HG02943 (cell line): ENCODE measurements around the gene CORO7.

ENCODE experiments used
- ATAC-seq: cut with Tn5 transposase; IDR thresholded peaks from one replicate; pipeline ENCODE4 v1.9.1; 2021; ENCODE audit warnings: mild to moderate bottlenecking, low read depth, moderate library complexity; ENCODE audit not compliant: unreplicated experiment

The CORO7 gene

DNA sequence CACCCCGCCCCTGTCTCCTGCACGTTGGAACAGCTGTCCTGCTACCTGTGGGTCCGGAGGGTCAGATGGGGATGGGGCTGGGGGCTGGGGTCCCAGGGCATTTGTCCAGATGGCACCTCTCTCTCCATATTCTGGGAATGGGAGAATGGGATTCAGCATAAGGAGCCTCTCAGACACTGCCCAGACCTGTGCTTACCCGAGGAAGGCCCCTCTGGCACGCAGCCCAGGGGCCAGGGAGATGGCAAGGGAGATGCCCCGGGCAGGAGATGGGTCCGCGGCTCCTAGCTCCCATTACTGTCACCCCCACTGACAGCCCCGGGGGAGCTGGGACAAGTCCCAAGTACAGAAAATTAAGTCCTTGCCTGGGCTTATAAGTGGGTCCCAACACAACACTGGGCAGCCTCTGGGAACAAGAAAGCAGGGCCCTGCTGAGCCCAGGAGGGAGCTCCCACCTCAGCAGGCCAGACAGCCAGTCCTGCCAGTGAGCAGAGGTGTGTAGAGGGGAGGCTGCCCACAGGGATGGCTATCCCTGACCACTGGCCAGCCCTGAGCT lies 43.0 kb downstream of the CORO7 start:
- ATAC-seq: no peak

DNA sequence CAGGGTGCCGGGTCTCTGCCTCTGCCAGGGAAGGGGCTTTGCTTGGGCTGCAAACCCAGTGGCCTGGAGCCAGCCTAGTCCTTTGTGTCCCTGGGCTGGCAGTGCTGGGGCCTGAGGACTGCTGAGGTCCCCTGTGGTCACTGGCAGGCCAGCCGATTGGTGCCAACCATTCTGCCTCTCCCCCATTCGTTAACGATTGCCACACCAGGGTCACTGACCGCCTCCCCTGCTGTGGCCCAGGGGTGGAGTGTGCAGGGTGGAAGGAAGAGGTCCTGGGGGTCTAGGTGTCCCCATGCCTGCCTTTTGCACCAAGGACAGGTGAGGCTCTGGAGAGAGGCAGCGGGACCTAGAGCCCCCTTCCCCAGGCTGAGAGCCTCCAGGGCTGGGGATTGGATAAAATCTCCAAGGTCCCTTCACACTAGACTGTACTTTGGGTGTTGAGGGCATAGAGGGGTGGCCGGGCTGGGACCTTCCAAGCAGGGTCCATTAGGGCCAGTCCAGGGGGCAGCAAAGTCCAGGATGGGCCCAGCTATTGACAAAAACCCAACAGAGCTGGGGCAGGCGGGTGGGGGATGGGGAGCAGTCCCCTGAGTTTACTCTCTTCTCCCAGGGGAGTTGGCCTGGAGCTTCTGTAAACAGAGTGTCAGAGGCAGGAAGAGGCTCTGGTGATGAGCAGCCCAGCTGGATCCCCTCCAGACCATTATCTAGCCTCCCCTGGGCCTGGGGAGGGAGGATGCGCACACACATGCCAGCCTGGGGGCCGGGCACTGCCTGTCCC lies 43.6 kb downstream of the CORO7 start:
- no peak for ATAC-seq

DNA sequence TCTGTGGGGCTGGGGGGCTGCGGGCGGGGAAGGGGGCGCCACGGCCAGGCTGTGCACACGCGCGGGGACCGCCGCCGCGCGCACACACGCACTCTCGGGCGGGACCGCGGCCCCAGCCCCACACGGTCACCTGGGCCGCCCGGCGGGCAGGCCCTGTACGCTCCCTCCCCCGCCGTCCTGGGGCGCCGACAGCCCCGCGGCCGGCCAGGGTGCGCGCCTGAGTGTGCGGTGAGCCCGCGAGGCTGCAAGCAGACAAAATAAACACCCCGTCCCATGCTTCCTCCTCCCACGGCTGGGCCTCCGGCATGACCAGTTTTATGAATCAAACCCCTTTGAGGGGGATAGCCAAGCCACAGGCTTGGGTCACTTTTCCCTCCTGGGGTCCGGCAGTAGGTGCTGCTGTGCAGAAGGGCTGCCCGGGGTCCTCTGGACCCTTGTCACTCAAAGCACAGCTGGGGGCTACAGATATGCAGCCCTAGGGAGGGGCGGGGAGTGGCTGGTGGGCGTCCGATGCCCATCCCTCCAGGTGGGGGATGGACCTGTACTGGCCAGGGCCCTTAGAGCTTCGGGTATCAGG lies 44.3 kb downstream of the CORO7 start:
- no peak for ATAC-seq

DNA sequence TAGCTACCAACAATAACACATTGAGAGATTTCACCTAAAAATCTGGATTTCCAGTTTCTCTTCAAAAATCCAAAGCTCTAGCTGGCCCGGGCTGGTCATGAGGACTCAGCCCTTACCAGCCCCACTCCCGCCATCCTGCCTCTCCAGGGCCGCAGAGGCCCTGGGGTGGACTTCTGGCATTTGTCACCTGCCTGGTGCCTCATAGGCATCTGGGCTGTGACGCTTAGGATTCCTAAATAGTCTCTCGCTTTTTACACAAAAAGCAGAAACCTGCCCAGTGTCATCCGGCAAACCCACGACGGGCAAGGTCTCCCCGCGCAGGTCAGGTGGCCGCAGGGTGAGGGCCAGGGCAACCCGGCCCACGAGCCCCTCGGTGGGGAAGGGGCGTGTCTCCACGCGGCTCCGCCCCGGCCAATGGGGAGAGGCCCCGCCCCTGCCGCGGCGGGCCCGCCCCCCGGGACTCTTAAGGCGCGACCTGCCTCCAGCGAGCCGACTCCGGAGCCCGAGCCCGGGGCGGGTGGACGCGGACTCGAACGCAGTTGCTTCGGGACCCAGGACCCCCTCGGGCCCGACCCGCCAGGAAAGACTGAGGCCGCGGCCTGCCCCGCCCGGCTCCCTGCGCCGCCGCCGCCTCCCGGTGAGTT lies 44.9 kb downstream of the CORO7 start, which contains the start of gene VASN:
Gene VASN (plus strand): TSS at position 492 of the 644 bp plus-strand sequence. CDS start 9,030 bp downstream, outside the sequence.
- ATAC-seq: no peak

DNA sequence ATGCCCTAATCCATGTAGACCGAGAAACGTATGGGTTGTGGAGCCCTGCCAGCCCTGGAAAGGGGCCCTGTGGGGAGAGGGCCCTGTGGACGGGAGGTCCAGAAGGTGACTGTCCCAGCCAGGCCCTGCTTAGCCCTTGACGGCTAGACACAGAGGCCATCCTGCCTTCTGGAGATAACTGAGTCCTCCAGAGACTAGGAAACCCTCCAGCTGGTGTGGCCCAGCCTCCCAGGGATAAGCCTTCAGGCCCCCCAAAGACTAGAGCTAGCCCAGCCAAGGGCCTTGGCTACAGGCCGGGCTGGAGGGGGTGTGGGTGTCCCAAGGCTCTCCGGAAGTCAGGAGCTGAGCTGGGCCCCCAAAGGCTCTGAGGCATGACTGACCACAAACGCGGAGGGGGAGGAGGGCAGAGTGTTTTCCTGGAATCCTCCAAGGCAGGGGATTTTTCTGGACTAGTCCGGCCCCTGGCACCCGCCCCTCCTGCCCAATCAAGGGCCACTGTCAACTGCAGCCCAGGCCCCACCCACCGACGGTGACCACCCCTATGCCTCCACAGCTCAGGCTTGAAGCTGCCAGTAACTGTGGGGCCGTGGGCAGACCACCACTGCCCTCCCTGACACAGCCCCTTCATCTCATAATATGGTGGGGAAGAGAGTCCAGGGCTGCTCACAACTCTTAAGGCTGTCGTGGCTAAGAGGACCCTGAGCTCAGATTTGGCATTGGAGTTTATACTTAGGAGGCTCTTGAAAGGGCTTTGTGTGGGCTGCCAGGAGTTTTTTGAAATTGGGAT lies 45.6 kb downstream of the CORO7 start:
- ATAC-seq: no peak

GRCh38 chr16:4370151-4370550 lies 46.2 kb downstream of the CORO7 start:
- no peak for ATAC-seq

DNA sequence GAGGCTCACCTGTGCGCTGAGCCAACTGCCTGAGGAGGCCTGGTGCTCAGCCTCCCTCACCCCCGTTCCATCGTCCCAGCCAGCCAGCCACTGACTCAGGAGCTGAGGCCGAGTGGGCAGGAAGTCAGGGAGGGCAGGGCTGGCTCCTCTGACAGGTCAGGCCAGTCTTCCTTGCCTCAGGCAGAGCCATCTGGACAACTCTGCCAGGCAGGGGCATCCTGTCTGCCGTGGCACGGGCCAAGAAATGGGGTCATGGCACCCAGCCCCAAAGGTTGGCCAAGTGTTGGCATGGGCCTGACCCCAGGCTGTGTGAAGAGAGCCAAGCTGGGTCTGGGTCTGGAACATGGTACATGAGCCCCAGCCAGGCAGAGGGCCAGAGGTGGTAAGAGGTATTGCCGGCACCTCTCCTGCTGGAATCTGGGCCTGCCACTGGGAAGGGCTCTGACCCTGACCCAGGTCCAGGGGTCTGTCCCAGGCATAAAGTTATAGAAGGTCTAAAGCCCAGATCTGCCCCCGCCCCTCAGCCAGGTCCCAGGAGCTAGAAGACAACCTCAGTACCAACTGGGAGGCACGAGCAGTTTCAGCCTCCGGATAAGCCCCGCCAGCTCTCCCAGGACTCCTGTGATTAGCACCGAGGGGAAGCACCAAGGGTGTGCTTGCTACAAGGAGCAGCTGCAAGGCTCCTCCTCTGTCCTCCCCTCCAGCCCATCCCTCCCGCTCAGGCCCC lies 47.2 kb downstream of the CORO7 start:
- ATAC-seq: no peak

- no peak for ATAC-seq
Observed at GRCh38 chr16:4367393-4367856, 49.0 kb downstream of the CORO7 start.

GRCh38 chr16:4366016-4366415 lies 50.4 kb downstream of the CORO7 start:
- no peak for ATAC-seq

DNA sequence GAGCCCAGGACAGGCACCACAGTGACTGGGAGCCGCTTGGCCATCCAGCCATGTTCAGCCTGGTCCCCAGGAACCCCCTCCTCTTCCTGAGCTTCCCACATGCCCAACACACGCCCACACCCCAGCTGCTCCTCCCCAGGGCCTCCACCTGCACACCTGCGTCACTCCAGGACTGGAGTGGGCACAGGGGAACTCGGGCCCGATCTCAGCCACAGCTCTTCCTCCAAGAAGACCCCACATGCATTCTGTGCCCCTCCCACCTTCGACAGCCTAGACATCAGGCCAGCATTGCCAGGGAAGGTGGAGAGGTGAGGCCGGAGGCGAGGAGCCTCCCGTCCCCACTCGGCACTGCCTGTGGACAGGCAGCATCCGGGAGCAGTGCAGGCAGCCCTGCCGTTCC lies 50.8 kb downstream of the CORO7 start:
- no peak for ATAC-seq

DNA sequence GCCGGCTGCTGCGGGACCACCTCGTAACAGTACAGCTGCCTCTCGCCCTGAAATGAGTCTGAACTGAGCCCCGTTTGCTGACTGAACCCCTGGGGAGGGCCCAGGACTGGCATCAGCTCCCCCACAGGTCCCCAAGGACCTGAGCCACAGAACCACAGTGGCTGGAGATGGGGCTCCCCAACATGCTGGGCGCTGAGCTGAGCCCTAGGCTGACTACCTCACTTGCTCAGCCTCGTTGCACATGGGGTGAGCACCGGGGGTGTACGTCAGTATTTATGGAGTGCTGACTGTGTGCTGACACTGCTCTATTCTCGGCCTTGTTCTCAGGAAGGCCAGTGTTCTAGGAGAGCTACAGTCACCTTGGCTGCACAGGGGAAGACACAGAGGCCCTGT lies 51.4 kb downstream of the CORO7 start:
- no peak for ATAC-seq

DNA sequence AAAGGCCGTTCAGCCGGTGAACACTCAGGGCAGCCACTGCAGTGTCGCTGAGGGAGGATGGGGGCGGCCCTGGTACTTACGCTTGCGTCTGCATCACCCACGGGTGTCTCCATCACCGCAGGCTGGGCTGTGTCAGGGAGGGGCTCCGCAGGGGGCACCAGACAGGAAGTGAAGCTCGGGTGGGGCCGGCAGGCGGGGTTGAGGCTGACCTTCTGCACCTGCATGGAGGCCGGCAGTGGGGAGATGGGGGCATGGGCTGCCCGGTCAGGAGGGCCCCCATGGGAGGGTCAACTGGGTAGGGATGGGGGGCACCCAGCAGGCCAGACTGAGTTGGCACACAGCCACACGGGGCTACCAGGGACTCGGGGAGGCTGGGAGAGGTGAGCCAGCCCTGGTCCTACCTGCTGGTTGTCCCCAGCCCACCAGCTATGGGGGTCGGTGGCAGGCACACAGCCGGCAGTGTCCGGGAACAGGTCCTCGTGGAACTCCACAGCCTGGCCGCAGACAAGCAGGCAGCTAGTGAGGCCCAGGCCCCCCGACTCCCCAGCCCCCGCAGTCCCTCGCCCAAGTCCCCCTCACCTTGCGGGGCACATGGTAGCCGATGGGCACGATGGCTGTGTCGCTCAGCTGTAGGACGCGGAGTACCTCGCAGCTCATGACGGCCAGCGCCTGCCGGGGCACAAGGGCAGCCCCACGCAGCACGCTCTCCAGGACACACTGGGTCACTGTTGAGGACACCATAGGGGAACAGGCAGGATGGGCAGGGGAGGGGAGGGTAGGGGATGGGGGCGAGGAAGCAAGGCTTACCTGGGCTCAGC lies 52.0 kb downstream of the CORO7 start:
- no peak for ATAC-seq

DNA sequence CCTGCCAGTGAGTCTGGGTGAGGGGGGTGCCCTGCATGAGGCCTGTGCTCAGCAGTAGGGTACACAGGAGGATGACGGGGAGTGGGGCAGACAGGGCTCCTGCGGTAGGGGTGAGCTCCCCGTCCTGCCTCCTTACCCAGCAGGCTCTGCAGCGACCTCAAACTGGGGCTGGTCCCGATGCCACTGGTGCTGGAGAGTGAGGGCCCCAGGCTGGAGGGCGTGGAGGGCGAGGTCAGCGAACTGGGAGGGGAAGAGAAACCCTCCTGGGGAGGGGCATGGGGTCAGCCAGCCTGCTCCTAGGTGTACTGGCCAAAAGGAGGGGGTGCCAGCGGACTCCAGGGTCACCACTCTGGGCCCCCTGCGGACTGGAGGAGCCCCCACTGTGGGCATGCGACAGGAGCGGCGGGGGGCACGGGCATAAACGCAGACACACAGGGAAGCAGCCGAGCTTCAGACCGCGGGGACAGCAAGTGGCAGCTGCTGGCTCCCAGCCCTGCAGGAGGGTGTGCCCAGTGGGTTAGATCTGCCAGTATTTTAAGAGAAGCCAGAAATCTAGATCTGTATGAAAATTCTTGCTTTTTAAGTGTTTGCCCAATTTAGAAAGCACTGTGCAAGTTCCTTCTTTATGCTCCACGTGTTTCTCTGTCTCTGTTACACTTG lies 53.8 kb downstream of the CORO7 start:
- ATAC-seq: no peak

DNA sequence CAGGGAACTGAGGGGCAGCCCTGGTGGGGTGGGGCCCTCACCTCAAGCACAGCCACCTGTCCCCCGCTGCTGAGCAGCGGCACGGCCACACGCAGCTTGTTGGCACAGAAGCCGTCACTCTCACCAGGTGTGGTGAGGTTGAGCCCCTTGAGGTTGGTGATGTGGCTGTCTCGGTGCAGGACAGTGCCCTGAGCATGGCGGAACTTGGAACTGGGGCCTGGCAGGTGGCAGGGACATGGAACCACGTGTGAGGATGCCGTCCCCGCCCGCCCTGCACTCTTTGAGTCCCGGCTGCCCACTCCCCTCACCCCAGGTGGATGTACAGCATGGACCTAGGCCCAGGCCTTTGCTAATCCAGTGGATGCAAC lies 54.5 kb downstream of the CORO7 start:
- no peak for ATAC-seq

GRCh38 chr16:4361033-4361943 lies 55.1 kb downstream of the CORO7 start:
- no peak for ATAC-seq

- no peak for ATAC-seq
Observed at GRCh38 chr16:4360538-4361021, 55.8 kb downstream of the CORO7 start.

DNA sequence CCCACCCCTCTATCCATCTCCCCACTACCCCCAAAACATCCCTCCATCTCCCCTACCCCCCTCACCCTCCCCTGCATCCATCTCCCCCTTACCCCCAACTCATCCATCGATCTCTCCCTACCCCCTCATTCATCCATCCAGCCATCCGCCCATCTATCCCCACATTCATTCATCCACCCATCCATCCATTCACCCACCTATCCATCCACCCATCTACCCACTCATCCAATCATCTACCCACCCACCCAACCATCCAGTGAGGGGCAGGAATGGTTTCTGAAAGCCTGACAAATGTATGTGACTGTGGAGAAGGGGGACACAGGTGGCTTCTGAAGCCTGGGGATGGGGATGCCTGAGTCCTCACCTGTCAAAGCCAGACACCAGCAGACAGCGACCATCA lies 56.5 kb downstream of the CORO7 start:
- ATAC-seq: no peak
